ENCODE measurements around the gene PPP2R3A.
"Not testable (repeated sequence)": the region's sequence is repeated elsewhere in the genome, so short reads cannot be mapped to it uniquely, and the experiment has no call there.

The PPP2R3A gene

DNA sequence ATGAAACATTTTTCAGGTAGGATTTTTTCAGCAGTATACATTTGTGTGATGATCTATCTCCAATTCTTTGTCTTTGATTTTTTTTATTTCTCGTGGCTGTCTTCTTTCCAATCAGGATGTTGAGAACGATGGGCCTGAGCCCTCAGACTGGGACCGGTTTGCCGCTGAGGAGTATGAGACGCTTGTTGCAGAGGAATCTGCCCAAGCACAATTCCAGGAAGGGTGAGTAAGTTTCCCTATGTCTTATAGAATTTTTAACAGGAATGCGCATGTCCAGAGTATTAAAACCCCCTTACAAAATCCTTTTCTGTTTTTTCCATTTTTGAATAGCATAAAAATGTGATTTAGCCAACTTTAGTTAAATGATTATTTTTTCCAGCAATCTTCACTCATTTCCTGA lies 140.6 kb downstream of the PPP2R3A start:
- no peak overlapping the region for H3K27ac Mint-ChIP-seq
- no peaks in the 10 kb centered on the region for H3K27me3 Mint-ChIP-seq (ENCODE audit: low read depth)
- H3K36me3 Mint-ChIP-seq (ENCODE audit: low read depth) = peaks cover 71% of the 10 kb centered on the region

GRCh38 chr3:136109499-136109898 lies 144.0 kb downstream of the PPP2R3A start:
- Mint-ChIP-seq H3K4me3 (no peak overlapping the region), H3K9me3 (peaks cover 25% of the 10 kb centered on the region), H3K27ac (no peak overlapping the region), H3K4me1 (no peaks in the 10 kb centered on the region), H3K27me3 (ENCODE audit: low read depth) (no peaks in the 10 kb centered on the region), H3K36me3 (ENCODE audit: low read depth) (peaks cover 77% of the 10 kb centered on the region)
- TF ChIP-seq, protein P1, sequence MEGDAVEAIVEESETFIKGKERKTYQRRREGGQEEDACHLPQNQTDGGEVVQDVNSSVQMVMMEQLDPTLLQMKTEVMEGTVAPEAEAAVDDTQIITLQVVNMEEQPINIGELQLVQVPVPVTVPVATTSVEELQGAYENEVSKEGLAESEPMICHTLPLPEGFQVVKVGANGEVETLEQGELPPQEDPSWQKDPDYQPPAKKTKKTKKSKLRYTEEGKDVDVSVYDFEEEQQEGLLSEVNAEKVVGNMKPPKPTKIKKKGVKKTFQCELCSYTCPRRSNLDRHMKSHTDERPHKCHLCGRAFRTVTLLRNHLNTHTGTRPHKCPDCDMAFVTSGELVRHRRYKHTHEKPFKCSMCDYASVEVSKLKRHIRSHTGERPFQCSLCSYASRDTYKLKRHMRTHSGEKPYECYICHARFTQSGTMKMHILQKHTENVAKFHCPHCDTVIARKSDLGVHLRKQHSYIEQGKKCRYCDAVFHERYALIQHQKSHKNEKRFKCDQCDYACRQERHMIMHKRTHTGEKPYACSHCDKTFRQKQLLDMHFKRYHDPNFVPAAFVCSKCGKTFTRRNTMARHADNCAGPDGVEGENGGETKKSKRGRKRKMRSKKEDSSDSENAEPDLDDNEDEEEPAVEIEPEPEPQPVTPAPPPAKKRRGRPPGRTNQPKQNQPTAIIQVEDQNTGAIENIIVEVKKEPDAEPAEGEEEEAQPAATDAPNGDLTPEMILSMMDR (IDR thresholded peaks at IDR 0.05; ENCODE audit: unreplicated experiment in 3 of 3) = no peak

More for the DNA sequence above, 140.6 kb downstream of the PPP2R3A start:
- TF ChIP-seq, protein P1 (IDR thresholded peaks at IDR 0.05; ENCODE audit: unreplicated experiment in 3 of 3) = no peak
- Mint-ChIP-seq H3K9me3 (no peaks in the 10 kb centered on the region), H3K4me3 (no peak overlapping the region), H3K4me1 (no peaks in the 10 kb centered on the region)

DNA sequence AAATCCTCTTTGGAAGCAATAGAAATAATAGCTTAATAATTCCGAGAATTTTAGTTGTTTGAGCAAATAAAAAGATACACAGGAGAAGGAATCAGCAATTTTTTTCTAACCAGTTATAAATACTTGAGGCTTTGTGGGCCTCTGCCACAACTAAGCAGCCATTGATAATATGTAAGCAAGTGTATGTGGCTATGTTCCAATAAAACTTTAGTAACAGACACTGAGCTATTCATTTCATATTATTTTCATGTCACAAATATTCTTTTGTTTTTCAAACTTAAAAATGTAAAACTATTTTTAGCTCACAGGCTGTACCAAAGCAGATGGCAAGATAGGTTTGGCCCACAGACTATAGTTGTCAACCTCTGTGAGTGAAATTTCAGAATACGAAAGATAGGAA lies 145.0 kb downstream of the PPP2R3A start:
- no peaks in the 10 kb centered on the region for H3K27me3 Mint-ChIP-seq (ENCODE audit: low read depth)
- TF ChIP-seq, protein P1 (IDR thresholded peaks at IDR 0.05; ENCODE audit: unreplicated experiment in 3 of 3) = no peak
- peaks cover 82% of the 10 kb centered on the region for H3K36me3 Mint-ChIP-seq (ENCODE audit: low read depth)
- no peak overlapping the region for H3K27ac Mint-ChIP-seq
- H3K9me3 Mint-ChIP-seq = peaks cover 33% of the 10 kb centered on the region
- H3K4me1 Mint-ChIP-seq = no peaks in the 10 kb centered on the region
- H3K4me3 Mint-ChIP-seq = no peak overlapping the region

DNA sequence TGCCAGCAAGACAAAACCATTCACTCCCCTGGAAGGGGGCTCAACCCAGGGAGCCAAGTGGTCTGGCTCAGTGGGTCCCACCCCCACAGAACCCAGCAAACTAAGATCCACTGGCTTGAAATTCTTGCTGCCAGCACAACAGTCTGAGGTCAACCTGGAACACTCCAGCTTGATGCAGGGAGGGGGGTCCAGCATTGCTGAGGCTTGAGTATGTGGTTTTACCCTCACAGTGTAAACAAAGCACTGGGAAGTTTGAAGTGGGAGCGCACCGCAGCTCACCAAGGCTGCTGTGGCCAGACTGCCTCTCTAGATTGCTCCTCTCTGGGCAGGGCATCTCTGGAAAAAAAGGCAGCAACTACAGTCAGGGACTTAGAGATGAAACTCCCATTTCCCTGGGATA lies 148.9 kb downstream of the PPP2R3A start:
- Mint-ChIP-seq H3K27me3 (ENCODE audit: low read depth) (no peaks in the 10 kb centered on the region), H3K4me3 (no peak overlapping the region), H3K27ac (no peak overlapping the region), H3K9me3 (peaks cover 63% of the 10 kb centered on the region), H3K36me3 (ENCODE audit: low read depth) (peaks cover 97% of the 10 kb centered on the region), H3K4me1 (no peaks in the 10 kb centered on the region)
- TF ChIP-seq, protein P1 (IDR thresholded peaks at IDR 0.05; ENCODE audit: unreplicated experiment in 3 of 3) = no peak

DNA sequence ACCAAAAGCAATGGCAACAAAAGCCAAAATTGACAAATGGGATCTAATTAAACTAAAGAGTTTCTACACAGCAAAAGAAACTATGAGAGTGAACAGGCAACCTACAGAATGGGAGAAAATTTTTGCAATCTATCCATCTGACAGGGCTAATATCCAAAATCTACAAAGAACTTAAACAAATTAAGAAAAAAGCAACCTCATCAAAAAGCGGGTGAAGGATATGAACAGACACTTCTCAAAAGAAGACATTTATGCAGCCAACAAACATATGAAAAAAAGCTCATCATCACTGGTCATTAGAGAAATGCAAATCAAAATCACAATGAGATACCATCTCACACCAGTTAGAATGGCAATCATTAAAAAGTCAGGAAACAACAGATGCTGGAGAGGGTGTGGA lies 153.8 kb downstream of the PPP2R3A start:
- H3K9me3 Mint-ChIP-seq = peaks cover 41% of the 10 kb centered on the region
- H3K27ac Mint-ChIP-seq = not testable (repeated sequence)
- H3K36me3 Mint-ChIP-seq (ENCODE audit: low read depth) = peaks cover 76% of the 10 kb centered on the region

GRCh38 chr3:136119783-136120182 lies 154.3 kb downstream of the PPP2R3A start:
- H3K4me1 Mint-ChIP-seq; H3K27ac Mint-ChIP-seq; H3K27me3 Mint-ChIP-seq (ENCODE audit: low read depth); H3K4me3 Mint-ChIP-seq: not testable (repeated sequence)
- Mint-ChIP-seq H3K36me3 (ENCODE audit: low read depth) (peaks cover 76% of the 10 kb centered on the region), H3K9me3 (peaks cover 45% of the 10 kb centered on the region)

More for the DNA sequence above, 153.8 kb downstream of the PPP2R3A start:
- not testable (repeated sequence) for H3K4me1 Mint-ChIP-seq; H3K27me3 Mint-ChIP-seq (ENCODE audit: low read depth); H3K4me3 Mint-ChIP-seq

DNA sequence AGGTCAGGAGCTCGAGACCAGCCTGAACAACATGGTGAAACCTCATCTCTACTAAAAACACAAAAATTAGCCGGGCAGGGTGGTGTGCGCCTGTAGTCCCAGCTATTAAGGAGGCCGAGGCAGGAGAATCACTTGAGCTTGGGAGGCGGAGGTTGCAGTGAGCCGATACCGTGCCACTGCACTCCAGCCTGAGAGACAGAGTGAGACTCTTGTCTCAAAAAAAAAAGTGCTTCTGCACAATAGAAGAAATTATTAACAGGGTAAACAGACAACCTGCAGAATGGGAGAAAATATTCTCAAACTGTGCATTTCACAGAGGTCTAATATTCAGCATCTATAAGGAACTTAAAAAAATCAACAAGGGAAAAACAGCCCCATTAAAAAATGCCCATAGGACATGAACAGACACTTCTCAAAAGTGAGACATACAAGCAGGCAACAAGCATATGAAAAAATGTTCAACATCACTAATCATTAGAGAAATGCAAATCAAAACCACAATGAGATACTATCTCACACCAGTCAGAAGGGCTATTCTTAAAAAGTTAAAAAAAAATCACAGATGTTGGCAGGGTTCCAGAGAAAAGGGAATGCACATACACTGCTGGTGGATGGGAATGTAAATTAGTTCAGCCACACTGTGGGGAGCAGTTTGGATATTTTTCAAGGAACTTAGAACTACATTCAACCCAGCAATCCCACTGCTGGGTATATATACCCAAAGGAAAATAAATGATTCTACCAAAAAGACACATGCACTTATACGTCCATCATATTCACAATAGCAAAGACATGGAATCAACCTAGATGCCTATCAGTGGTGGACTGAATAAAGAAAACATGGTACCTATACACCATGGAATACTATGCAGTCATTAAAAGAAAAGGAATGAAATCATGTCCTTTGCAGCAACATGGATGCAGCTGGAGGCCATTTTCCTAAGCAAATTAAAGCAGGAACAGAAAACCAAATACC lies 155.1 kb downstream of the PPP2R3A start:
- no peaks in the 10 kb centered on the region for H3K4me1 Mint-ChIP-seq
- peaks cover 76% of the 10 kb centered on the region for H3K36me3 Mint-ChIP-seq (ENCODE audit: low read depth)
- H3K9me3 Mint-ChIP-seq = peaks cover 39% of the 10 kb centered on the region
- H3K4me3 Mint-ChIP-seq = no peak overlapping the region
- no peaks in the 10 kb centered on the region for H3K27me3 Mint-ChIP-seq (ENCODE audit: low read depth)
- TF ChIP-seq, protein P1 (IDR thresholded peaks at IDR 0.05; ENCODE audit: unreplicated experiment in 3 of 3) = no peak
- H3K27ac Mint-ChIP-seq = no peak overlapping the region
